Suprapubic skin (tissue), 4 donors: ENCODE measurements around the gene SLC44A1.

Experiments used
- CTCF ChIP-seq, 2 donors: fragments of 200-600 bp in 1 of 2; fragments of 450-650 bp in 1 of 2; sonication (generic) in 1 of 2; IDR thresholded peaks; one replicate each; pipeline ENCODE4 v1.5.1; 2016 to 2019; ENCODE audit warnings: antibody characterized with exemption in 2 of 2, mild to moderate bottlenecking in 1 of 2, moderate library complexity in 1 of 2
- EP300 ChIP-seq: sonication (generic); formaldehyde crosslinking; IDR thresholded peaks from one replicate; pipeline ENCODE4 v1.6.1; 2017; ENCODE audit warnings: antibody characterized with exemption
- POLR2A ChIP-seq, 2 donors: fragments of 450-650 bp; IDR thresholded peaks; one replicate each; pipeline ENCODE4 v1.6.1; 2017; ENCODE audit warnings: antibody characterized with exemption in 2 of 2, mild to moderate bottlenecking in 2 of 2, moderate library complexity in 2 of 2
- POLR2AphosphoS5 ChIP-seq, 3 donors: sonication (generic); formaldehyde crosslinking; IDR thresholded peaks; one replicate each; pipeline ENCODE4 v1.6.1; 2017; ENCODE audit warnings: antibody characterized with exemption in 3 of 3

GRCh38 chr9:105333076-105333475 is 88.6 kb downstream of the SLC44A1 start:
- TF ChIP-seq CTCF (IDR thresholded peaks at IDR 0.05) = no peak
- TF ChIP-seq EP300 = no peak
- TF ChIP-seq POLR2A (IDR thresholded peaks at IDR 0.05) = no peak
- no peak for TF ChIP-seq POLR2AphosphoS5 (IDR thresholded peaks at IDR 0.05)
